ENCODE measurements around the gene AHRR. TPM values are rescaled to one million over a fixed set of nuclear protein-coding genes. Genes with fewer than 3 reads are reported as not detected.
"Not testable (repeated sequence)": the region's sequence is repeated elsewhere in the genome, so short reads cannot be mapped to it uniquely, and the experiment has no call there.

Gene AHRR
- total RNA-seq, 1 experiment from 2014 or later: 1.9 TPM

GRCh38 chr5:298737-299125, 22.8 kb upstream of the AHRR start:
- DNase-seq: no peak
- Histone ChIP-seq H3K4me1 (ENCODE audit: insufficient read depth, low read length) (no peaks in the 10 kb centered on the region), H3F3A (ENCODE audit: low read length, unreplicated experiment) (no peaks in the 10 kb centered on the region), H4K20me1 (ENCODE audit: low read length) (no peaks in the 10 kb centered on the region), H3K9me2 (replicated peaks; ENCODE audit: low read length) (no peaks in the 10 kb centered on the region), H3K4me2 (ENCODE audit: low read length) (no peak overlapping the region), H3K36me3 (ENCODE audit: low read depth, low read length) (no peaks in the 10 kb centered on the region), H2AFZ (ENCODE audit: low read length) (no peak overlapping the region), H3K79me2 (ENCODE audit: low read length) (peaks cover 16% of the 10 kb centered on the region; the same call in 1 of the 2 replicates), H3K4me3 (ENCODE audit: low read length) (no peak overlapping the region), H3K27ac (ENCODE audit: low read length) (no peak overlapping the region), H3K9ac (ENCODE audit: low read length) (no peak overlapping the region), H3K27me3 (ENCODE audit: low read length) (no peaks in the 10 kb centered on the region), H3K9me3 (ENCODE audit: low read length) (no peaks in the 10 kb centered on the region)
- BruUV-seq (replicated peaks): no TSS peak
- POLR2A ChIA-PET (ENCODE audit: unreplicated experiment): no interaction called here
- intact Hi-C loops (cut with micrococcal nuclease): no loop called here
- TF ChIP-seq EZH2phosphoT487 (IDR thresholded peaks at IDR 0.05; ENCODE audit: borderline replicate concordance, low read length): no peak
- TF ChIP-seq EZH2 (IDR thresholded peaks at IDR 0.05; ENCODE audit: low read length, unreplicated experiment): no peak
- no peak for TF ChIP-seq CTCF (conservative IDR thresholded peaks at IDR 0.05; ENCODE audit: low read depth, low read length)
- no peak for ATAC-seq
- CTCF ChIA-PET: interaction anchor here (0.6 kb wide), 1 partner anchor 10 kb away, joined by 3 read pairs; no protein-coding TSS in a partner anchor

- ATAC-seq; H3K36me3 ChIP-seq (ENCODE audit: low read depth, low read length); H4K20me1 ChIP-seq (ENCODE audit: low read length); H2AFZ ChIP-seq (ENCODE audit: low read length); H3K27ac ChIP-seq (ENCODE audit: low read length); H3K9ac ChIP-seq (ENCODE audit: low read length); H3K9me3 ChIP-seq (ENCODE audit: low read length); intact Hi-C loops (cut with micrococcal nuclease); H3K4me2 ChIP-seq (ENCODE audit: low read length); POLR2A ChIA-PET (ENCODE audit: unreplicated experiment); BruUV-seq (replicated peaks); H3K4me1 ChIP-seq (ENCODE audit: insufficient read depth, low read length); H3K27me3 ChIP-seq (ENCODE audit: low read length); CTCF ChIA-PET; H3F3A ChIP-seq (ENCODE audit: low read length, unreplicated experiment); DNase-seq; H3K9me2 ChIP-seq (replicated peaks; ENCODE audit: low read length); H3K4me3 ChIP-seq (ENCODE audit: low read length): not testable (repeated sequence)
- peaks cover 14% of the 10 kb centered on the region; the same call in 1 of the 2 replicates for H3K79me2 ChIP-seq (ENCODE audit: low read length)
Measured at GRCh38 chr5:299921-300320, 21.6 kb upstream of the AHRR start.

- POLR2A ChIA-PET (ENCODE audit: unreplicated experiment); ATAC-seq; H3K9me3 ChIP-seq (ENCODE audit: low read length); H3K4me1 ChIP-seq (ENCODE audit: insufficient read depth, low read length); H3K27ac ChIP-seq (ENCODE audit: low read length); H3K9ac ChIP-seq (ENCODE audit: low read length); H3F3A ChIP-seq (ENCODE audit: low read length, unreplicated experiment); H3K27me3 ChIP-seq (ENCODE audit: low read length); H2AFZ ChIP-seq (ENCODE audit: low read length); H3K4me2 ChIP-seq (ENCODE audit: low read length); H4K20me1 ChIP-seq (ENCODE audit: low read length); H3K9me2 ChIP-seq (replicated peaks; ENCODE audit: low read length); CTCF ChIA-PET; H3K4me3 ChIP-seq (ENCODE audit: low read length); DNase-seq; intact Hi-C loops (cut with micrococcal nuclease); BruUV-seq (replicated peaks); H3K36me3 ChIP-seq (ENCODE audit: low read depth, low read length): not testable (repeated sequence)
- H3K79me2 ChIP-seq (ENCODE audit: low read length): peaks cover 20% of the 10 kb centered on the region; the same call in 1 of the 2 replicates
Measured at GRCh38 chr5:300691-301435, 20.7 kb upstream of the AHRR start.

GRCh38 chr5:302416-302815, 19.1 kb upstream of the AHRR start:
- H3F3A ChIP-seq (ENCODE audit: low read length, unreplicated experiment); H4K20me1 ChIP-seq (ENCODE audit: low read length); CTCF ChIA-PET; intact Hi-C loops (cut with micrococcal nuclease); H3K4me3 ChIP-seq (ENCODE audit: low read length); POLR2A ChIA-PET (ENCODE audit: unreplicated experiment); H3K27me3 ChIP-seq (ENCODE audit: low read length); DNase-seq; H3K4me2 ChIP-seq (ENCODE audit: low read length); H3K9ac ChIP-seq (ENCODE audit: low read length); H3K4me1 ChIP-seq (ENCODE audit: insufficient read depth, low read length); BruUV-seq (replicated peaks); H3K9me2 ChIP-seq (replicated peaks; ENCODE audit: low read length); H3K27ac ChIP-seq (ENCODE audit: low read length); H3K9me3 ChIP-seq (ENCODE audit: low read length); ATAC-seq; H2AFZ ChIP-seq (ENCODE audit: low read length): not testable (repeated sequence)
- H3K36me3 ChIP-seq (ENCODE audit: low read depth, low read length): peaks cover 13% of the 10 kb centered on the region; the same call in 1 of the 2 replicates
- H3K79me2 ChIP-seq (ENCODE audit: low read length): peaks cover 20% of the 10 kb centered on the region; the same call in 1 of the 2 replicates
